GM19025 (cell line): Measurements from ENCODE around the gene RBM5.

ENCODE experiments used
- ATAC-seq: cut with Tn5 transposase; IDR thresholded peaks from one replicate; pipeline ENCODE4 v1.9.1; 2021; ENCODE audit warnings: mild to moderate bottlenecking, low read depth, moderate library complexity; ENCODE audit not compliant: unreplicated experiment

RBM5 gene

GRCh38 chr3:50157827-50158529, 69.3 kb downstream of the RBM5 start:
- no peak for ATAC-seq

- no peak for ATAC-seq
These were observed 69.9 kb downstream of the RBM5 start for GRCh38 chr3:50158530-50159146.

GRCh38 chr3:50160561-50160983, 71.9 kb downstream of the RBM5 start:
- ATAC-seq = no peak

GRCh38 chr3:50161320-50161719, 72.6 kb downstream of the RBM5 start:
- no peak for ATAC-seq

GRCh38 chr3:50162034-50162883, 73.5 kb downstream of the RBM5 start:
- no peak for ATAC-seq

GRCh38 chr3:50163572-50164455, 75.1 kb downstream of the RBM5 start:
- no peak for ATAC-seq

GRCh38 chr3:50164481-50164880, 75.8 kb downstream of the RBM5 start:
- ATAC-seq = no peak

- ATAC-seq = no peak
These were observed 76.5 kb downstream of the RBM5 start for GRCh38 chr3:50164984-50165909.

- no peak for ATAC-seq
These were observed 77.3 kb downstream of the RBM5 start for GRCh38 chr3:50165910-50166538.

GRCh38 chr3:50166620-50167019, 77.9 kb downstream of the RBM5 start:
- no peak for ATAC-seq

GRCh38 chr3:50167069-50167840, 78.5 kb downstream of the RBM5 start:
- ATAC-seq = no peak

GRCh38 chr3:50167841-50168209, 79.1 kb downstream of the RBM5 start:
- ATAC-seq = no peak

GRCh38 chr3:50168388-50168787, 79.7 kb downstream of the RBM5 start:
- no peak for ATAC-seq
